C1 segment of cervical spinal cord (tissue), 14 donors: ENCODE data around the gene KCNH5.

Experiments
- DNase-seq, 14 donors: peaks; one replicate each; lab custom pipeline; 2025; lab: John Stamatoyannopoulos, UW

Gene KCNH5

DNA sequence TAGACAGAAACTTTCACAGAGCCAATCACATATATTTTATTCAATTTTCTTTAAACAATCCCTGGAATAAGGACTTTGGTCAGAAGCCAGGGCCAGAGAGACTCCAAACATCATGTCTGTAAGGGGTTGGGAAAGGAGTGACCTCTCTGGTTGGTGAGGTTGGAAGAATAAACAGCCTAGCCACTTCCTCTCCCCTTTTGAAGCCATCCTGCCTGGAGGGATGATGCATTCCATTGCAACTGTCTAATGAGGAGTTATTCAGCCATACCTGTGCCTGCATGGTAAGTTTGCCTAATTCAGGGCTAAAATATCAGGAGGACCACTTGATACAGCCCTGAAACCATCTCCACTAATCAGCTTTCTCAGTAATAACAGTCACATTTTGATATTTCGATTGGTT, 299.8 kb downstream of the KCNH5 start:
- no peak for DNase-seq

DNA sequence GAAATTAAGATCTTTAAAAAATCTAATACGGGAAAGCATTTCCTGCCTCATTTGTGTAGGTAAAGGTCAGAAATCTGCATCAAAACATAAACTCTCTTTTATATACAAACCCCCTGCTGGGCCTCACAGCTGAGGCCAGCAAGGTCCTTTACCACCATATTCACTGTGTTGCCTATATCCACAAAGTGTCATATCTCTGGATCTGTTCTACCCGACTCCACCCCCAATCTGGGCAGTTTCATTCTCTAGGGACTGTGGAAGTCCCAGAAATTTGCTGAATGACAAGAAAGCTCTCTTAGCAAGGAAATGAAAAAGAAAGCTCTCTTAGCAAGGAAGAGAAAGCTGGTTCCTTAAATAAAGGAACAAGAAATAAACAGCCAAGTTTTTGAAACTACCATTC, 301.7 kb downstream of the KCNH5 start:
- no peak for DNase-seq

DNA sequence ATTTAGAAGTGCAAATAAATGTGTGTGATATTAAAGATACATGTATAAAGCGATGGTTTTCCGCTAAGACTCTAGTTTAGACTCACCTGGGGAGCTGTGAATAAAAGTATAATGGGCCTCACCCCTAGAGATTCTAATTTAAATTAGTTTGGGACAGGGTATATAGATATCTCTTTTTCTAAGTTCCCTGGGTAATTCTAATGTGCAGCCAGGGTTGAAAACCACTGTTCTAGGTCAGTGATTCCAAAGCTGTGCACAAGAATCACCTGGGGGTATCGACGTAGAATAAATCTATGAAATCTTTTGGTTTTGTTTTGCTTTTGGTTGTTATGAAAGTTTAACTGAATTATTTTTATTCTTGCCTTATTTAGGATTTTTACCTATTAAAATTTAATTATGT, 302.1 kb downstream of the KCNH5 start:
- no peak for DNase-seq

DNA sequence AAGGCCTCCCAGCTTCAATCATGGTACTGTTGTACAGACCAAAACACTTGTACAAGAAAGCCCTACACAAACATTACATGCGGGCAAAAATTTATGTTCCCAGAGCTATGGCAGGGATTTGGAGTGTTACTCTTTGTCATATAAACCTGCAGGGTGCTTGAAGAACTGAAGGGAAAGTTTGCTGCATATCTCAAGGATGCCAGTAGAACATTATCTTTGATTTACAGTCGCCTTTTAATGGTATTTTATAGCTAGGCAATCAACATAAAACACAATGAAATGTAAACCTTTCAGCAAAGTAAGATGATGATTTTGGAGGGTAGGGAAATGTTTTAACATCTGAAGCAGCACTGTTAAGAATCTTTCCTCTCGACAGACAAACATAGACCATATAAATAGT, 305.6 kb downstream of the KCNH5 start:
- DNase-seq = no peak

DNA sequence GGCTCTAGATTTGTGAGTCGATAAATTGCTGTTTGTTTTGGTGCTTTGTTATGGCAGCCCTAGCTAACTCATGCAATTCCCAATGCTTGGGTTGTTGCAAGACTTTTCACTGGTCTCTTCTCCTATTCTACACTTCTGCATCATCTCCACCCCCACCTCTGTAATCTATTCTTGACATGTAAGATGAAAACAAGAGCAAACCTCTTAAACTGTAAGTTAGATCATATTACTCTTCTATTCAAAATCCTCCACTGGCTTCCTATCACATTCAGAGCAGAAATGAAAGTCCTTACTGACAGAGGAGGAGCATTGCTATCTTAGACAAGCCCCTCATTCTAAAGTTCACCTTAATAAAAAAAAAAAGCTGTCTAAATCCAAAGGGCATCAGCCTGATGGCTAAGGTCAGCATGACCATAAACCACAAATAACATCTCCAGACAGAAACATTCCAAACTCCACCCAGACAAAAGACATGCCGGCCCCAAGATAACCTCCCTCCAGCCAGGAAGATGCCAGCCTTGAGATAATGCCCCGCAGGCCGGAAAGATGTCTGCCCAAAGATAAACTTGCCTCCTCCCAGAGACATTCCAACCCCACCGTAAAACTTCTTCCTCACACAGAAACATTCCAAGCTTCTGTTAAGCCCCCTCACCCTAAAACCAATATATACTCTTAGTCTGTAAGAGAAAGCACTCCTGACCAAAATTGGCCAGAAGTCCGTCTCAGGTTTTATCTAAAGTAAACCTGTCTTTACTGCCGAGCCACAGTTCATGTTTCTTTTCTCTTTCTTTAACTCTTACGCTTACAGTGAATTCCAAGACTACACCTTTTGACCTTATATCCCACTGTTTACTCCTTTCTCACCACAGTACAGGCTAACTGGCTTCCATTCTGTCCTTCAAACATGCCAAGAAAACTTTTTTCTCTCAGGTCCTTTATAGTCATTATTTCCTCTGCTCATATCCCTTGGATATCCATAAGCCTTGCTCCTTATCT, 308.9 kb downstream of the KCNH5 start:
- DNase-seq = no peak

DNA sequence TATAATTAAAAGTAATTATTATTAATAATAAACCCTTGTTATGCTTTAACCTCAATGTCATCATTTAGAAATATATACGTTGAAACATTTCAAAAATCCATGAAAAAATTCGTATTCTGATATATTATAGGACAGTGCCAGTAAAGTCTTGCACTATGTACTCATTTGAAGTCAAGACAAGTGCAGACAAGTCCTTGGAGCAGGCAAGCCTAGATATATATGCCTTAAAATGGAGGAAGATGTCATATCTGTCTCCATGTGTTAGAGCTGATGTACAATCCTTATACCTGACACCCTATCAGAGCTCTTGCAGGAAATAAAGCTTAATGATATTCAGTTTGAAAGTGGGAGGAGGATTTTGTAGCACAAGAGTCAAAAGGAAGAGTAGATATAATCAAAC, 310.4 kb downstream of the KCNH5 start:
- no peak for DNase-seq

DNA sequence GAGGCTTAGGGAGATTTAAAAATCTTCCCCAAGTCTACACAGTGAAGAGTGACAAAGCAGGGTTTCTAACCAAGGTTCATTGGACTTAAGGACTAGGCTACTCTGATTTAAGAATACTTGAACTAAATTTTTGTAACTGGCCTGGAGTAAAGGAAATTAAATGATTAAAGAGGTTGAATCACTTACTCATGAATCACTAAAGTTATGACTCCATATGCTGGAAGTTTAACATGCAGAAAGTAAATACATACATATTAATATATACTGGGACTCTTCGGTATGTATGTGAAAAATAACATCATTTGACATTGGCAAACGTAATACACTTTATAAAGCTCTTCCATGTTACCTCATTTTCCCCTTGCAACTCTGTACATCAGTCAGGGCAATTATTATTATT, 322.9 kb downstream of the KCNH5 start:
- DNase-seq = no peak

DNA sequence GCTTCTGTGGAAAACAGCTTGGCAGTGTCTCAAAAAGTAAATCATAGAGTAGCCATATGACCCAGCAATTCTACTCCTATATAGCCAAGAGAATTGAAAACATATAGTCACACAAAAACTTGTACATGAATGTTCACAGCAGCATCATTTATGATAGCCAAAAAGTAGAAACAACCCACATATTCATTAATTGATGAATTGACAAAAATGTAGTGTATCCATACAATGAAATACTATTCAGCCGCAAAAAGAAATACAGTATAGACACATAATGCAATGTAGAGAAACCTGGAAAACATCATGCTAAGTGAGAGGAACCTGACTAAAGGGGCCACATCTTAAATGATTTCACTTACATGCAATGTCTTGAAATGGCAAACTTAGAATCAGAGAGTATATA, 326.6 kb downstream of the KCNH5 start:
- no peak for DNase-seq

DNA sequence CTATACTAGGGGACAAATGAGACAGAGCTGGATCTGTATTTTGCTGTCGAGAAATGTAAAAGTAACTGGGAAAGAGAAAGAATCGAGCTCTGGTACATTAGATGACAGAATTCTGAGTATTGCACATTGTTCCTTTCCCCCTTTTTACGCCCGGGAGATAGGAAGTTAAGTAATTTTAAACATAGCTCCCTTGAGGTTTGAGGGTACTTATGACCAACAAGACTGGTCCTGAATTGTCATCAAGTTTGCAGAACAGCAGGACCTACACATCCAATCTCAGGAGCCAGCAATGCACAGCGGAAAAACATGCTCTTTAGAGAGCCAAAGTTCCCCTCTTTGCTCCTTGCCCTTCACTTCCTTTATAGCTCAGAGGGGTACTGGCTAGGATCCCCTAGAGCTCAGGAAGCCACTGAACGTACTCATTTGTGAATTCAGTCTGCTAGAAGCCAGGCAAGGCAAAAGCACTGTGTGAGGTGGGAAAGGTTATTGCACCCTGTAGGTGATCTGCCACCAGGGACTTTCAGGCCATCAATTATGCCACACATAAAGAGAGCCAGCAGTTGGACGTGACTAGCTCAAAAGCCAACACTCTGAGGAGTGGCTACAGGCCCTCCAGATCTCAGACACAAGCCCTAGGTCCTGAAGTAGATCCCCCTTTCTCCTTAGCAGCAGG, 333.8 kb downstream of the KCNH5 start:
- no peak for DNase-seq

DNA sequence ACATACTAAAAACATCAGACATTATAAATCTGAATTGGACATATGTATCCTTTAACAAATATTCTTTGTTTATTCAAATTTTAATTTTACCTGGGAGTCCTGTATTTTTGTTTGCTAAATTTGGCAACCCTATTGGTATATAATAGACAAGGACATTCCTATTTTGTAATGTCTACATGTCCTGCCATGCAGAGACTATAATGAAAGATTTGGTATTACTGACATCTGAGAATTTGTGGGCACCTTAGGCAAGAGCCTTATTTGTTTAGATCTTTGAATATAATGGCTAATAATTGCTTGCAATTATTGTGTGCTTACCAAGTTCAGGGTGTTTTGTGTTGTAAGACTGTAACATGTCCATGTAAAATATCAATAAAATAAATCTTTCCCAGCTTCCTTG, 334.4 kb downstream of the KCNH5 start:
- no peak for DNase-seq

DNA sequence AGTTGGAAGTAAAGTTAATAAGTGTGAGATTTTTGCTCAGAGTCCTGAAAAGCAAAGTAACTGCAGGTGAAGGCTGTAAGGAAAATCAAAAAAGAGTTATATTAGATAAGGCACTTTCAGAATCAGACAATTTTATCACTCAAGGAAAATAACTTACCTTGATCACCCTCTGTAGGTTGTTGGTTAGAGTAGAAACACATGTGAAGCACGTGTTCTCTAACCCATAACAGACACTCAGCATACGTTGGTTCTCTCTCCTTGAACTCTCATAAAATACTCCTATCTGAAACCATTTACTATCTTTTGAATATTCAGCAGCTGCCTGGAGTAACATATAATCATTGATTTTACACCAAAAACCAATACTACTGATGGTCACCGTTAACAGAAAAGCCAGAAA, 335.5 kb downstream of the KCNH5 start:
- DNase-seq = no peak

DNA sequence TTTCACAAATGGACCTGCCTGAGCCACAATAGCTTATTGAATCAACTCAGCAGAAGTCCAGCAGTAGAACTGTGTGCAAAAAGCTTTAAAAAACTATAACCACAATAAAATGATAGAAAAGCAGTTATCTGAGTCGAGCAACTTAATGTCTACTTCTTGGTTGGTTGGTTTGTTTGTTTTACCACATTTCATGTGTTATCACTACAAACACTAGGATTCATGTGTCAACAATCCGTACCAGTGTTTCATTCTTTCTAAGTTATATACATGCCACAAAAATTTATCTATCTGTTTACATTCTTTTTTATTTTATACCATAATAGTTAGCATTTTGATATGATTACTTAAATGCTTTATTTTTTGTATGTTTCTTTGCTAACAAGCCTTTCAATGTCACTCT, 339.0 kb downstream of the KCNH5 start:
- no peak for DNase-seq

DNA sequence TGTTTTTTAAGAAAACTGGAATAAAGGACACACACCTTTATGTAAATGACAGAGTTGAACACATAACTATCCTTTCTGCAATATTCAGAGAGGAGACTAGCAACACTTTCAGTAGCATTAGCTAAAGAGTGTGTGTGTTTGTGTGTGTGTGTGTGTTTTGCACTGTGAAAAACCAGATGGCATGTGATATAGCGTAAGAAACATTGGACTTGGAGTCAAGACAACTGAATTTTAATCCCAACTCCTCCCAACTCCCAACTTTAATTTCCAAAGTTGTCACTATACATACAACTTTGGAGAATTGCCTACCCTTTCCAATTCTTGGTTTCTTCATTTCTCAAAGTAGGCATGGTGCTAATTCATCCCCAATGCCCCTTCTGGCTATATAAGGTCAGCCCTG, 347.8 kb downstream of the KCNH5 start:
- no peak for DNase-seq

DNA sequence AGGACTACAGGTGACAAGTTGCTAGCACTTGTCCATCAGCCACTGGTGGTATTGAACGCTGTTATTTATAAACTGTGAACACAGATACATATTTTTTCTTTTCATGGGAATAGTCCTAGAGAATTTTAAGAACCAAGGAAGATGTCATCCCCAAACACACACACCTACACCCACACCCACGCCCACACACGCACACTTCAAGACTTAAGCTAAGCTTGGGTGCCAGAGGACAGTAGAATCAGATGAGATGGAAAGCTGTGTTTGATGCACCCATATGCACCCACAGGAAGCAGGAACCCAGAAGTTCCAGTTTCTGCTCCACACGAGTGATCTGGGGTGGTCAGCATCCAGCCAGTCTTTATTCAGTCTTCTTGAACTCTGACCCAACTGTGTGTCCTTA, 348.3 kb downstream of the KCNH5 start:
- DNase-seq = no peak

DNA sequence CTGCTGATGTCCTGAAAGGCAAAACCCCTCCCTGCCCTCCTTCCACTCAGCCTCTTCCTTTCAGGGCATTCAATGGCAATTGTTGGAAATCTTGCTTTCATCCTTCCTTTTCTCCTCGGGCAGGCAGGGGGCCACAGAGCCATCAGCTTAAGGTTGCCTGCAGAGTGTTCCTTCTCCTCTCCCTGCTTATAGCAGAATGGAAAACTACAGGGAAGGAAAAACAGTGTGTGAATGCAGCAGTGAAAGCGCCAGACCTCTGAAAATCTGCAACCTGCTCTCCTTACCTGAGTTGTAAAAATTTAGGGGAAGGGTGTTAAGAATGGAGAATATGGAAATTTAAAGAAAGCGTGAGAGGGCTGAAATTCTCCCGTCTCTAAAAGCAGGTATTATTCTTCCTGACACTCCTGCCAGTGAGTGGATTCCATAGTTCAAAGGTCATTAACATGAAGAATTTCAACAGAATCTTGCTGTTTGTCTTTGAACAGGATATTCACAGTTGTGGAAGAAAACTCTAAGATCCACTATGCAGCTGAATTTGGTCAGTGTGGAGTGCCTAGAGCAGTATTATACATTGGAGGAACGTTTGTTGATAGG, 348.8 kb downstream of the KCNH5 start:
- no peak for DNase-seq

DNA sequence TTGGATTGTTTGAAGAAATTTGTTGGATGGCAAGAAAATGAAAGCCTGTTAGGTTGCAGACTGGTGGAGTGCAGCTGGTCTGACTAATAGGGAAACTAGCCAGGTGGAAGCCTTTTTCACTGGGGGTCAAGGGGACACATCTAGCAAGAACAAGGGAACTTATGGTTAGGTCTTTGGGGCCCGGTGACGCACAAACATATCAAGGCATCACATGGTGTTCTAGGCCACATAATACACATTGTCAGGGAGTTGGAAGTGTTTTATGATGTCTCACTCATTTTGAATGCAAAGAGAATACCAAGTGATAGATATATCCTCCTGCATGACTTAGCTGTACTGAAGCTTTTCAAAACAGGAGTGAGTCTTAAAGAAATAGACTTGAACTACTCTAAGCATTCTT, 351.2 kb downstream of the KCNH5 start:
- DNase-seq = no peak

DNA sequence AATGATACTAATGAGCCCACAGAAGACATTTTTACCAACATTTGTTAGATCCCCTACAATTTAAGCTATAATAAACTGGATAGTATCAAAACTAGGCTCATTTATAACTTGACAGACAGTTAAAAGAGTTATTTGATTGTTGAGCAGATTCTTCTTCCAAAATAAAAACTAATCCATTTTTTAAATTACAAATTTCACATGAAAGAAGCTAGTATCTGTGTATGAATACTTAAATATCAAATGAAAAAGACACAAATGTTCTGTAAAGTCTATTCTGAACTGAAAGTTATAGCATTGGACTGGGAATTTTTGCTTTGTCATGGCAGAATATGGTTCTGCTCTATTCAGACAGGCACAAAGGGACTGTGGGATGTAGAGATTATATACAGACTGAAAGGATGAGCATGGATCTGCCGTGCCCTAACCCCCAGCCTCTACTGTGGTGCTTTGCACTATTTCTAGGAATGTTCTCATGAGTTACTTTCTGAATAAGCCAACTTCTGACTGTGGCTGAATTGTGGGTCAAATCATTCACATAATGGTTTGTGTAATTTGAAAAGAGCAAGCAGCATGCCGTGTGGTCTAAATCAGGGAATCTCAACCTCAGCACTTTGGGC, 352.7 kb downstream of the KCNH5 start:
- no peak for DNase-seq

DNA sequence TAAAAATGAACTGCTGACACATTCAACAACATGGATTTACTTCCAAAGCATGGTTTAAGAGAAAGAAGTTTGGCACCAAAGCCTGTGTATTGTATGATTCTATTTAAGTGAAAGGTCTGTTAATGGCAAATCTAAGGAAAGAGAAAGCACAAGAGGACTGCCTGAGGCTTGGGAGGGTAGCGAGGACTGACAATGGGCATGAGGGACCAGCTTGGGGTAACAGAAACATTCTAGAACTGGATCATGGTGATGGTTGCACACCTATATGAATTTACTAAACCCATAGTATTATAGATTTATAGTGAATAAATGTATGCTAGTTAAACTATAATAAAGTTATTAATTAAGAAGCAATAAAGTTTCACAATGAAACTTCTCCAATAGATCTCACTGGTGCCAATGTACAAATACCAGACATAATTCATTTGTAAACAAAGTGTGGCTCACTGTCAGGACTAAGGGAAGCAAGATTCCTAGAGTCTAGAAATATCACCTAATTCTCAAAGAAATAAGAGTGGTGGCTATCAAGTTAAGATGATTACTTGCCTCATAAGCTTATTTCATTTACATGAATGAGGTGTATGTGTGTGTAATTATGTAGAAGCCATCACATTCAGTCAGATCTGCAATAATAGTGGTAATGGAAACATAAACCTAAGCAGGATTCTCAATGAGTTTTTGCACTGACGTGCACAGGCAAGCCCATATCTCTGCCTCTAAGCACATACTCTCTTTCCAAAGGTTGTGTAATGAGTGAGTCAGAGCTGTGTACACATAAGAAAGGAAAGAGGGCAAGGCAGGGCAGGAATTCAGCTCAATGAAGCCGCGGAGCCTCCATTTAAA, 353.4 kb downstream of the KCNH5 start:
- DNase-seq = no peak

DNA sequence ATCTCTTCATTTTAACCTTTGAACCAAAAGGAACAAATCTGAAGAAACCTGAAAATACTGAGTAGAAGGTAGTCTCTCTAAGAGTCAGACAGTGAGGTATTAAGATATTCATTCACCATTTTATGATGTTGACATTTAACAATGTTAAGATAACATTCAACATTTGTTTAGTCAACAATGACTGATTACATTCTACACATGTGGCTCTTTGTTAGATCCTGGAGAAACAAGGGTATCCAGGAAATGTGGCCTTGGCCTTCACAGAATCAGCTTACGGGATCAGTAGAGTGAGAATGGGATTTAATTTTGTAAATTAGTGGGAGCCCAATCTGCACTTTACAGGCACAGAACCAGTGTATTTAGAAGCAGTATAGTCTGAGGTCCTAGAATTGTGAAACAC, 355.5 kb downstream of the KCNH5 start:
- no peak for DNase-seq

DNA sequence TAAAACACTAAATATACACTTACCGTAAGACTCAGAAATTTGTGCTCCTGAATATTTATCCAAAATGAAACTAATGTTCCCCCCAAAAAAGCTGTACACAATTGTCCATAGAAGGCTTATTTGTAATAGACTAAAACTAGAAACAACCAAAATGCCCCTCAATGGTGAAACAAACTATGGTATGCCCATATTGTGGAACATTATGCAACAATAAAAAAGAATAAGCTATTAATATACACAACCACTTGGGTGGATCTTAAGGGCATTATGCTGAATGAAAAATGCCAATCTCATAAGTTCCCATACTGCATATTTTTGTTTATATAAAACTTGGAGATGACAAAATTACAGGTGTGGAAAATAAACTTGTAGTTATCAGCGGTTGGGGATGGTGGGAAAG, 357.4 kb downstream of the KCNH5 start:
- DNase-seq = no peak

DNA sequence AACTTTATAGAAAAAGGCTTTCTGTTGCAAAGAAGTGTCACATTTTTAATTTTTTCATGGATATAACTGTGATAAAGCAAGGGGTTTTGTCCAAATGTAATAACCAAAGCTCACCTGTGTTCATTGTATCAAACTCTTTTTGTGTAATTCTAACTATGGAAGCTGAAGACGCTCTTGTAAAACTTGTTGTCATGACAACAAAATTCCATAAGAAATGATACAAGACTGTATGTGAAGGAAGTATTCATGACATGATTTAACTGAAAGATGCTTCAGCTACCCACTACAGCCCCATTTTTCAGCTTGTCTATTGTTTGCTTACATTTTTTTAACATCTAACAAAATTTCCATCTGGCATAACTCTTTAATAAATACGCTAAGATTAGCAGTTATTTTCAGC, 360.9 kb downstream of the KCNH5 start:
- DNase-seq = no peak
